Stimulated activated CD4-positive, alpha-beta T cell treated with anti-CD3 and anti-CD28 coated beads, TNF-alpha, amount 100 ng/mL, for 24 hours (primary cell): ENCODE results near the gene TBC1D16.
A peak's percentile ranks its signal among the peaks of the same experiment; 100 is the strongest.
"Not testable (repeated sequence)": the region's sequence is repeated elsewhere in the genome, so short reads cannot be mapped to it uniquely, and the experiment has no call there.

Experiments
- DNase-seq, 3 experiments: peaks; one replicate each; pipeline ENCODE4 v3.0.0-alpha.2; 2020; ENCODE audit warnings: low read depth in 3 of 3

The TBC1D16 gene

DNA sequence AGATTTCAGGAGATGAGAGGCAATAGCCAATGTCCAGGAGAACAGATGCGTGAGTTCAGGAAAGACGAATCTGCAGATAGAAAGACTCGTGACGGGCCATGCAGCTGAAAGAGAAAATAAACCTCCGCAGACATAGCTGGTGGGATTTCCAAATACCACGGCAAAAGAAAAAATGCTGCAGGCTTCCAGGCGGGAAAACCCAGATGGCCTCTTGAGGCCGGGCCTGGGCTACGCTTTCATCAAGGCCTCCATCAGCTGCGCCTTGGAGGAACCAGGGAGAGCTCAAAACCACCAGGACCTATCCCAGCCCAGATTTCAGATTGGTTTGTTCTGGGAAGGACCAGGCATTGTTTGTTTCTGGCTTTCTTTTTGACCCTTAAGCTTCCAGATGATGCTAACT, 17.4 kb upstream of the TBC1D16 start:
- DNase-seq, result no peak

GRCh38 chr17:80051681-80052080, 16.0 kb upstream of the TBC1D16 start:
- DNase-seq, result no peak

DNA sequence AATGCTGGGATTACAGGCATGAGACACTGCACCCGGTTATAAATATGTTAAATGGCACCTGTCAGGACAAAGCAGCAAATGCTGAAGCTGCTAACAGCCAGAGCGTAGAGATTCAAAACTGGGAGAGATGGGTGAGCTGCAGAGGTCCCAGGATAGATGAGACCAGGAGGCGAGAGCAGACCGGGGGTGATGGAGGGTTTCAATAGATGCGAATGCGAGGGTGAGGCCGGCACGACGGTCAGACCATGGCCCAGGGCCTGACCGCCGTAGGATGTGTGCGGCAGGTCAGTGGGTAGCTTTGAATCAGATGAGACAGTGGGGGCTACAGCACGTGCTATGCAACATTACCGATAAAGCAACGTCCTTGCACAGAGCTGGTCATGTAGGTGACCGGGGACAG, 15.0 kb upstream of the TBC1D16 start:
- DNase-seq, result no peak

GRCh38 chr17:80049986-80050385, 14.3 kb upstream of the TBC1D16 start:
- no peak for DNase-seq

DNA sequence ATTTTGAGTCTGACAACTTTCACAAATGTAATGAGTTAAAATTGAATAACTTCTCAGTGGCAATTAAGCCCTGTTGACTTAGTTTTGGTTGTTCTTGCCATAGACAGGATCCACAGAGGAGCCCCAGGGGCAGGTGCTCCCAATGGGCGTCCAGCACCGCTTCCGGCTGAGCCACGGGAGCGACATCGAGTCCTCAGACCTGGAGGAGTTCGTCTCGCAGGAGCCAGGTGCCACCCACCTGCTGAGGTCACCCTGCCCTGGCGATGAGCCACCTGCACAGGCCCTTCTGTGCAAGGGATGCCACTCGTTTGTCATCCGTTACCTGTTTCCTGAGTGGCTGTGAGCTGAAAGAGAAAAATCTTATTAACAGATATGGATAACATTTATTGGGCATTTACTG, 11.5 kb upstream of the TBC1D16 start:
- no peak for DNase-seq

DNA sequence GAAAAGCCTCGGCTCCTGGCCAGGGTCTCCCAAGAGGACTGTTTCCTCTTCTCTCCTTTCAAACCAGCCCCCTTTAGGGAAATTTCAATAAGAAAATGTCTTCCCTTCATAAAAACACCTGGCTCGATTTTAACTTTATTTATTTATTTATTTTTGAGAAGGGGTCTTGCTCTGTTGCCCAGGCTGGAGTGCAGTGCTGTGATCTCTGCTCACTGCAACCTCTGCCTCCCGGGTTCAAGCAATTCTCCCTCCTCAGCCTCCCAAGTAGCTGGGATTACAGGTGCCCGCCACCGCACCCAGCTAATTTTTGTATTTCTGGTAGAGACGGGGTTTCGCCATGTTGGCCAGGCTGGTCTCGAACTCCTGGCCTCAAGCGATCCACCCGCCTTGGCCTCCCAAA, 11.0 kb upstream of the TBC1D16 start:
- DNase-seq, result not testable (repeated sequence)

DNA sequence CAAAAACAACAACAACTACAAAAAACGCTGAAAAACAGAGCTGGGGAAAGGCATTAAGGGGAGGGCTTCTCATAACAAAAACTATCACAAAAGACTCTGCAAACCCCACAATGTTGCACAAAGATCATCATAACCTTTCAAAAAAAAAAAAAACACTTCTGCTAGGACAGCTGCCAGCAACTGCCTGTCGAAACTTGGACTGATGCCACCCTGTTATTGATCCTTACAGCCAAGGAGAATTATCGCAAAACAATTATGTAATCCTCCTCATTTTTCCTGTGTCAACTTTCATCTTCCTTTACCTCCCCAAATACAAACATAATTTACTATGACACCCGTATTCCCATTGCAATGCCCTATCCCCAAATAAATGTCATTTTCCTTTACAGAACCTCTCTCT, 10.0 kb upstream of the TBC1D16 start:
- DNase-seq, result no peak

DNA sequence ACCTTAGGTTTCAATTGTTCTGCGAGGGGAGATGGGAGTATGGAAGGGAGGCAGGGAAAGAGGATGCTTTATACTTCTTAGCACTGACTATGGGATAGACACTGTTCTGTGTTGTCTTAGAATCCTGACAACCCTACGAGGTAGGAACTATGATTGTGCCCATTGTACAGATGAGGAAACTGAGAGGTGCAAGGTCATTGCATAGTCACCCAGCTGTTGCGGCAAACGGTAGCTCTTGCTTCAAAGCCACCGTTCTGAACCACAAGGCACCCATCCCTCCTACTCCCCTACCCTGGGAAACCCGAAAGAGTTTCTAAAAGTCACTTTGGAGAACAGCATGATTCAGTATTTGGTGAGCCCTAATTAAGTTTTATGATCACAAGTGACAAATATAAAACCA, 8.3 kb upstream of the TBC1D16 start:
- DNase-seq, result no peak

- DNase-seq, result peak in 2 of 3 experiments; percentile 9 to 21
Observed at GRCh38 chr17:80036715-80037477, 1.2 kb upstream of the TBC1D16 start.

GRCh38 chr17:80035937-80036714, 454 bp upstream of the TBC1D16 start, which contains the start of gene CCDC40:
TSS of gene CCDC40 (plus strand) at chr17:80036642. CDS start at chr17:80036663, 21 bp downstream.
- DNase-seq, result peak; percentile 34 to 68 (median 49)

DNA sequence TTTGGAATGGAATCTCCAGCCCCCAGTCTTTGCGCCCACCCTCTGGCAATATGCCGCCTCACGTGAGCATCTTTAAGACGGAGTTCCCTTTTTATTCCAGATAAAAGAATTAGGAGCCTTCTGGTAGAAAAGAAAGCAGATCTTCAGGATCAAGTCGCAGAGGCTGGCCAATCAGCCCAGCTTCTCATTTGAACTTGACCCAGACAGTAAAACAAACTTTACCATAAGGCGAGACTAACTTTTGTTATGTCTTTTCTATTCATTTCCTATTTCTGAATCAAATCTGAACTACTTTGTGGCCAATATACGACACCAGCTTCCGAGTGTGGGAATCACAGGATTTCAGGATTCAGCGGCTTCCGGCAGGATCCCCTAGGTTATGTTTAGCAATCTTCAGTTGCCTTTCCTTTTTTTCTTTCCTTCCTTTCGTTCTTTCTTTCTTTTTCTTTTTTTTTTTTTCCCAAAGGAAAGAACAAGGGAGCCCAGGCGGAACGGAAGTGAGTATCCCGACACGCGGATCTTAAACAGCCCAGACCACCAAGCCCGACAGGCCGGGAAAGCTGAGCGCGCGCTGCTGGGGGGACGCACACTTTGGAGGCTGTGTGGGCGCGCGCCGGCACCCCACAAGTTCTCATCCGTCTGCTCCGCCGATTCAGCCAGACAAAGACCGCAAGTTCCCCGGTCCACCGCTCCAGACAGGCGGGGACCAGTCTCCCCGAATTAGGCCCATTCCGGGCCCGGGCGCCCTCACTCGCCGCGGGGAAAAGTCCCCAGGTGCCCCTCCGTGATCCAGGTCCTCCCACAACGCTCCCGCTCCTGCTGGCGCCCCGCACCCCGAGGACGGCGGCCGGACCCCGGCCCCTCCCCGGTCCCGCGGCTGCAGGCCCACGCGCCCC, 633 bp downstream of the TBC1D16 start:
- DNase-seq, result peak in 1 of 3 experiments; percentile 35

DNA sequence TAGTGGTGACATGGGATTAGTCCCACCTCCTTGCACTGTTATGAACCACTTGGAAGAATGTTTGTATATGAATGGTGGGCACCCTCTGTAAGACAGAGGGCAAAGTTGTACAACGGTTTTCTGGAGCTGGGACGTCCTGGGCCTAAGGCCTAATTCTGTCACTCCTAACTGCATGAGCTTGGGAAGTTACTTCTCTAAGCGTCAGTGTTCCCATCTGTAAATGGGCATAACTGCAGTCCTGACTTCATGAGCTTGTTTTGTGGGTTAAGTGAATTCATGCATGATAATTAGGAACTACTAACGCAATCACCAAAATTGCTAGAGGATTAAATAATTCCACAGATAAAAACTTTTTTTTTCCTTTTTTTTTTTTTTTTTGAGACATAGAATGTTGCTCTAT, 1.8 kb downstream of the TBC1D16 start:
- DNase-seq, result no peak

DNA sequence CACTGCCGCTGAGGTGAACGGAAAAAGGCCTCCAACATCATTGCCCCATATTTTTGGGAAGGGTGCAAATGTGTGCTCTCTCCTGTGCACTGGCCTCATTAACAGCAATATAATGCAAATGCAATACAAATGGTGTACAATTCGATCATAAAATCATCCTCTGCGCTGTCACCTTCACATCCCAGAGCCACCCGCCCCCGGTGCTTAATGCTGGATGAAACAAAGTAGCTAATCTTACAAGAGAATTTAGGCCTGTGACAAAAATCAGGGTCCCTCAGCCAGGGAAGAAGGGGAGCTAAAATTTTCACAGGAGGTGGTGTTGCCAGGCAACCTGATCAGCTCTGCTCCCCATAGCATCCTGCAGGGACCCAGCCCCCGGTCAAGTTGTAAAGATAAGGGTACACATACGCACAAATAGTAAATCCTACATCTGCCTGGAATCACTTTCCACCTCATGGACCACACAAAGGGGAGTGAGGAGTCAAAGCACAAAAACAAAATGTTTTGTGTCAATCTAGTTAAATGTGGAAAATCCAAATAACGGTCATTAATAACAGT, 3.0 kb downstream of the TBC1D16 start:
- DNase-seq, result no peak

DNA sequence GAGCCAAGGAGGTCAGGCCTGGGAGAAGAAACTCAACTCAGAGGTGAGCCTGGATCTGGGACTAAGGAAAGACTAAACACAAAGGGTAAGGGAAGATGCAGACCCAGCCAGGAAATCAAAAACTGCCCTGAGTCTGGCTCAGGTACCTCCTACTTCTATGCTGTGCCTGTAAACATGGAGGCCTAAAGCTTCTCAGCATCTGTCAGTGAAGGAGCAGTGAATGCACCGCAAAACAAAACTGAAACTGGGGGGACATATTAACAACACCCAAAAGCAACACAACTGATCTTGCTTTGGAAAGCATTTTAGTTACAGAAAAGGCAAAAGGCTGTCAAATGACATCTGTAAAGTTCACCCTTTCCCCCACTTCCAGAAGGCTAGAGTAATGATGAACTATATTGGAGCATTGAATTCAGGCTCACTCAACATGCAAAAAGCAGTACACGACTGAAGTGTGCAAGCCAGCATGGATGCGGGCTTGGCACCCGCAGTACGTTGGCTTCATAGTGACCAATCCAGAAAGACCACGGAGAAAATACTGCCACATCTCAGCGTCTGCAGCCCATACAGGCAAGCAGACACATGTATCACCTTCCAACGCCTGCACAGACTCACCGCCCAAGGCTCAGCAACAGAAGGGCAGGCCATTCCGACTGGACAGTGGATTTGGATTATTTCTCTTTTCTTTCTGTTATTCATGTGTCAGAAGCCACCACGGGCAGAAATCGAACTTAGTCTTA, 3.8 kb downstream of the TBC1D16 start:
- DNase-seq, result no peak

GRCh38 chr17:80030730-80031410, 4.8 kb downstream of the TBC1D16 start:
- DNase-seq, result no peak

GRCh38 chr17:80029258-80029974, 6.3 kb downstream of the TBC1D16 start:
- DNase-seq, result no peak

DNA sequence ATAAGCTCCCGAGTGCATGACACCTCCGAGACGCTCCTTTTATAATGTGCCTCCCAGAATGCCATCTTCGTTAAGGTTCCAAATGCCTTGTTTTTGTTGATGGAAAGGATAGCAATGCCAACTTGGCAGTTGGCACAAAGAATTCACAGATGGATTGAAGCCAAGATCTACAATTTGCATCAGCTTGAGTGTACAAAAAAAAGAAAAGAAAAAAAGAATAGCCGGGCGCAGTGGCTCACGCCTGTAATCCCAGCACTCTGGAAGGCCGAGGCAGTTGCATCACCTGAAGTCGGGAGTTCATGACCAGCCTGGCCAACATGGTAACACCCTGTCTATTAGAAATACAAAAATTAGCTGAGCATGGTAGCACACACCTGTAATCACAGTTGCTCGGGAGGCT, 7.6 kb downstream of the TBC1D16 start:
- DNase-seq, result no peak

DNA sequence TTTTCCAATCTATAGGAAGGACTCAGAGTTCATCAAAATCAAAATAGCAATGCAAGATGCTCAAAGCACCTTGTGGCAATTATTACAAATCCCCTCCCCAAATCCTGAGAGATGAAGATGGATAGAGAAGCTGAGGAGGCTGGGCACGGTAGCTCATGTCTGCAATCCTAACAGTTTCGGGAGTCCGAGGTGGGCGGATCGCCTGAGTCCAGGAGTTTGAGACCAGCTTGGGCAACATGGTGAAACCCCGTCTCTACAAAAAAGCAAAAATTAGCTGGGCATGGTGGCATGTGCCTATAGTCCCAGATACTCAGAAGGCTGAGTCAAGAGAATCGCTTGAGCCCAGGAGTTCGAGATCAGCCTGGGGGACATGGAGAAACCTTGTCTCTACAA, 8.6 kb downstream of the TBC1D16 start:
- no peak for DNase-seq

- DNase-seq, result no peak
Observed at GRCh38 chr17:80026359-80027042, 9.2 kb downstream of the TBC1D16 start.
